OCI-LY7 (cell line): Measurements from ENCODE around the gene C3orf85.

Experiments
- CTCF ChIP-seq: fragments of 200-600 bp; sonication (generic); conservative IDR thresholded peaks from 2 replicates; pipeline ENCODE4 v1.5.1; 2014; ENCODE audit warnings: mild to moderate bottlenecking, antibody characterized with exemption, low read length, moderate library complexity, mixed read lengths
- EZH2phosphoT487 ChIP-seq: fragments of 200-600 bp; sonication (generic); IDR thresholded peaks from 2 replicates; pipeline ENCODE4 v1.6.1; 2018; ENCODE audit warnings: low read depth, borderline replicate concordance, mild to moderate bottlenecking, mixed run types, antibody characterized with exemption, low read length, moderate library complexity, mixed read lengths

DNA sequence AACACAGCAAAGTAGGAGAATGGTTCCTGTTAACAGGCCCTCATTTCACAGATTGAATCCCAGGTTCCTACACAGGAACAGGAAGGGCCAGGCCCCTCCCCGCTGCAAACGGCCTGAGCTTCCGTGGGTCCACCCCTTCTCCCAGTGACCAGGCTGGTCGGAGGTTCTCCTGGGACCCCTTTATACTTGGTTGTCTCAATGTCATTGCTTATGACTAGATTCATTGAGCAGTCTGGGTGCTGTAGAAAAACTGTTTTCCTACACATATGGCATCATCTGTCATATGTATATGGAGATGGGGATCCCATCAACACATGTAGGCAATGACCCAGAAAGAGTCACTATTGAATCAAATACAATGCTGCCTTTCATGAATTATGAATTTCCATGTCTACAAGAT is 3.8 kb downstream of the C3orf85 start:
- TF ChIP-seq CTCF (no peak), EZH2phosphoT487 (no peak)
